K562 (cell line): ENCODE results near the gene ATM. TPM values are rescaled to one million over a fixed set of nuclear protein-coding genes. Genes with fewer than 3 reads are reported as not detected.

Source experiments
- CGGBP1 ChIP-seq: fragments of 250-450 bp; sonication (Bioruptor Pico); IDR thresholded peaks from 2 replicates; pipeline ENCODE4 v1.9.0; 2021; ENCODE audit warnings: mild to moderate bottlenecking
- DIDO1 ChIP-seq: fragments of 450-650 bp; IDR thresholded peaks from 2 replicates; pipeline ENCODE4 v1.6.1; 2016; ENCODE audit warnings: low read depth, missing biosample characterization, missing genetic modification characterization
- DNMT1 ChIP-seq: fragments of 450-650 bp; IDR thresholded peaks from 2 replicates; pipeline ENCODE4 v1.6.1; 2016; ENCODE audit warnings: antibody characterized with exemption, mild to moderate bottlenecking
- DPF2 ChIP-seq: fragments of 450-650 bp; IDR thresholded peaks from 2 replicates; pipeline ENCODE4 v1.6.1; 2016
- ETS1 ChIP-seq: conservative IDR thresholded peaks from 2 replicates; pipeline ENCODE4 v1.6.1; 2011; ENCODE audit warnings: low read depth, mild to moderate bottlenecking, low read length; ENCODE audit not compliant: control insufficient read depth
- FOXJ2 ChIP-seq: fragments of 200-800 bp; sonication (Bioruptor generic); IDR thresholded peaks from 2 replicates; pipeline ENCODE4 v1.6.1; 2016; ENCODE audit warnings: missing genetic modification characterization, missing compliant biosample characterization
- FUS ChIP-seq: fragments of 200-400 bp; formaldehyde crosslinking; optimal IDR thresholded peaks from 2 replicates; pipeline ENCODE3; 2017; ENCODE audit warnings: low read depth, low read length
- MAFK ChIP-seq: IDR thresholded peaks from 2 replicates; pipeline ENCODE4 v1.6.1; 2011; ENCODE audit warnings: low read length, improper control_type of control experiment
- NR2C2 ChIP-seq, 2 experiments: fragments of 200-800 bp in 1 of 2; sonication (Bioruptor generic) in 1 of 2; sonication (generic) in 1 of 2; formaldehyde crosslinking in 1 of 2; IDR thresholded peaks; 2 replicates each; pipeline versions ENCODE4 v1.6.1 to v1.8.0; 2016 to 2022; ENCODE audit warnings: mild to moderate bottlenecking in 1 of 2, missing compliant biosample characterization in 1 of 2, missing genetic modification characterization in 1 of 2, missing genetic modification reagents in 1 of 2
- PCBP1 ChIP-seq: fragments of 200-400 bp; formaldehyde crosslinking; IDR thresholded peaks from 2 replicates; pipeline ENCODE4 v1.6.1; 2018; ENCODE audit warnings: mild to moderate bottlenecking, low read depth, low read length; ENCODE audit not compliant: poor library complexity, severe bottlenecking
- PREB ChIP-seq: sonication (generic); formaldehyde crosslinking; IDR thresholded peaks from 2 replicates; pipeline ENCODE4 v1.8.1; 2023; ENCODE audit warnings: mild to moderate bottlenecking, missing genetic modification reagents
- PTTG1 ChIP-seq: fragments of 450-650 bp; IDR thresholded peaks from 2 replicates; pipeline ENCODE4 v1.6.1; 2016; ENCODE audit warnings: low read depth, mild to moderate bottlenecking, missing genetic modification characterization, missing compliant biosample characterization
- RBM39 ChIP-seq: fragments of 200-400 bp; formaldehyde crosslinking; optimal IDR thresholded peaks from 2 replicates; pipeline ENCODE3; 2018; ENCODE audit warnings: low read depth, low read length
- SIN3A ChIP-seq, 2 experiments: fragments of 150-350 bp in 1 of 2; IDR thresholded peaks; 2 replicates each; pipeline ENCODE4 v1.6.1; 2011 to 2016; ENCODE audit warnings: borderline replicate concordance in 2 of 2, low read depth in 2 of 2, low read length in 2 of 2, mild to moderate bottlenecking in 2 of 2, moderate library complexity in 2 of 2; ENCODE audit not compliant: control insufficient read depth in 1 of 2
- STAT6 ChIP-seq: sonication (generic); formaldehyde crosslinking; IDR thresholded peaks from 2 replicates; pipeline ENCODE4 v1.8.1; 2023; ENCODE audit warnings: mild to moderate bottlenecking, missing genetic modification reagents
- ZBTB11 ChIP-seq, 3 experiments: fragments of 200-800 bp in 1 of 3; fragments of 250-450 bp in 1 of 3; fragments of 450-650 bp in 1 of 3; sonication (Bioruptor Pico) in 1 of 3; sonication (Bioruptor generic) in 1 of 3; formaldehyde crosslinking in 1 of 3; IDR thresholded peaks; 2 replicates each; pipeline versions ENCODE4 v1.6.1 to v1.8.0; 2016 to 2022; ENCODE audit warnings: mild to moderate bottlenecking in 2 of 3, missing genetic modification characterization in 2 of 3, missing compliant biosample characterization in 1 of 3, moderate library complexity in 1 of 3
- ZNF12 ChIP-seq: sonication (generic); formaldehyde crosslinking; IDR thresholded peaks from 2 replicates; pipeline ENCODE4 v1.4.0; 2020; ENCODE audit warnings: mild to moderate bottlenecking, missing genetic modification reagents
- ZNF23 ChIP-seq: fragments of 250-450 bp; sonication (Bioruptor Pico); IDR thresholded peaks from 2 replicates; pipeline ENCODE4 v1.4.0; 2020; ENCODE audit warnings: mild to moderate bottlenecking
- polyA plus RNA-seq, 8 experiments: library from polyadenylated mRNA; depleted of rRNA in 4 of 8; stranded (reverse) in 5 of 8; unstranded in 3 of 8; fragments of >200 nt; fragmentation: Nextera tagmentation in 2 of 8; fragmentation: Illumina TruSeq in 1 of 8; extraction: Ambion mirVana in 2 of 8; extraction: Trizol in 1 of 8; gene quantifications; 2 replicates each; pipeline versions ENCODE4 v1.2.1 to v1.2.3, GENCODE V29; 2011 to 2014; ENCODE audit warnings: inconsistent platforms in 1 of 8, missing spikeins in 1 of 8
- total RNA-seq, 7 experiments: library from RNA; depleted of rRNA in 6 of 7; stranded (reverse); fragments of >200 nt in 6 of 7; fragmentation: Illumina TruSeq in 2 of 7; extraction: Trizol in 2 of 7; gene quantifications; 2 replicates each; pipeline versions ENCODE4 v1.2.1 to v1.2.3, GENCODE V29; 2011 to 2021; ENCODE audit warnings: low replicate concordance in 1 of 7

ATM gene
- total and polyA plus RNA-seq, 9 of the 15 experiments (the other 6 are each of a cell fraction or from before 2014, with no cell fraction given), result 8.3 to 46.8 (median 26.2) TPM

GRCh38 chr11:108218455-108218854 is 4.4 kb upstream of the ATM start (continued):
- TF ChIP-seq ZNF12 (CRISPR knock-in tag) (no peak), FUS (no peak), NR2C2 (CRISPR knock-in tag; IDR thresholded peaks at IDR 0.05) (no peak), NR2C2 (tag; IDR thresholded peaks at IDR 0.05) (no peak), RBM39 (no peak), ZNF23 (no peak), SIN3A (IDR thresholded peaks at IDR 0.05; ENCODE audit: borderline replicate concordance in 2 of 2, control insufficient read depth in 1 of 2, low read depth in 2 of 2, low read length in 2 of 2) (no peak), ZBTB11 (CRISPR knock-in tag; IDR thresholded peaks at IDR 0.05) (no peak), PCBP1 (no peak), FOXJ2 (no peak), DNMT1 (no peak), PREB (CRISPR knock-in tag) (no peak), STAT6 (CRISPR knock-in tag) (no peak), ETS1 (no peak), DPF2 (0 out of 2 replicates have a peak, but pooled peaks have one; percentile 22), CGGBP1 (CRISPR knock-in tag) (no peak), MAFK (peak; percentile 54; the same call in 1 of the 2 replicates), DIDO1 (no peak), PTTG1 (tag) (no peak)
